GM23338 (cell line): ENCODE measurements around the gene RIOX2. TPM values are rescaled to one million over a fixed set of nuclear protein-coding genes. Genes with fewer than 3 reads are reported as not detected.

ENCODE experiments used
- ATAC-seq: fragments of 200-7000 bp; cut with Tn5 transposase; 3 replicates; pipeline ENCODE4 v1.9.1; 2020
- DNase-seq: peaks from one replicate; pipeline ENCODE4 v3.0.0-alpha.2; 2015; ENCODE audit warnings: low spot score
- H2AFZ ChIP-seq: fragments of 200-600 bp; sonication (generic); 2 replicates; pipeline ENCODE4 v1.8.0; 2016; ENCODE audit warnings: antibody characterized with exemption, mild to moderate bottlenecking, moderate library complexity
- H3F3A ChIP-seq: fragments of 200-600 bp; sonication (generic); replicated peaks from 2 replicates; pipeline ENCODE4 v1.8.0; 2017; ENCODE audit warnings: antibody characterized with exemption, mixed run types, low read depth
- H3K27ac ChIP-seq: fragments of 200-600 bp; sonication (generic); 2 replicates; pipeline ENCODE4 v1.6.1; 2016; ENCODE audit warnings: low read depth
- H3K27me3 ChIP-seq: fragments of 200-600 bp; sonication (generic); 2 replicates; pipeline ENCODE4 v1.8.0; 2016; ENCODE audit warnings: mild to moderate bottlenecking, mixed run types, moderate library complexity; ENCODE audit not compliant: insufficient read depth
- H3K36me3 ChIP-seq: fragments of 200-600 bp; sonication (generic); 2 replicates; pipeline ENCODE4 v1.8.0; 2016; ENCODE audit warnings: mild to moderate bottlenecking; ENCODE audit not compliant: insufficient read depth
- H3K4me1 ChIP-seq: fragments of 200-600 bp; sonication (generic); 2 replicates; pipeline ENCODE4 v1.8.0; 2016; ENCODE audit warnings: mild to moderate bottlenecking, moderate library complexity; ENCODE audit not compliant: insufficient read depth
- H3K4me2 ChIP-seq: fragments of 200-600 bp; sonication (generic); 2 replicates; pipeline ENCODE4 v1.7.1; 2017; ENCODE audit warnings: mixed run types
- H3K4me3 ChIP-seq: fragments of 200-600 bp; sonication (generic); 2 replicates; pipeline ENCODE4 v1.6.1; 2016; ENCODE audit warnings: mixed run types
- H3K79me2 ChIP-seq: fragments of 200-600 bp; sonication (generic); replicated peaks from 2 replicates; pipeline ENCODE4 v1.8.0; 2017; ENCODE audit warnings: mild to moderate bottlenecking; ENCODE audit not compliant: insufficient read depth
- H3K9me2 ChIP-seq: fragments of 200-600 bp; sonication (generic); 2 replicates; pipeline ENCODE4 v1.8.0; 2017; ENCODE audit not compliant: insufficient read depth
- H4K20me1 ChIP-seq: fragments of 200-600 bp; sonication (generic); replicated peaks from 2 replicates; pipeline ENCODE4 v1.8.0; 2017; ENCODE audit warnings: mild to moderate bottlenecking; ENCODE audit not compliant: insufficient read depth
- H3K27ac Mint-ChIP-seq: 2 replicates; pipeline ENCODE4 v1.8.0; 2020; ENCODE audit warnings: inconsistent platforms, mild to moderate bottlenecking, moderate library complexity, mixed read lengths
- H3K27me3 Mint-ChIP-seq: 3 replicates; pipeline ENCODE4 v1.8.0; 2022; ENCODE audit warnings: low read depth, mild to moderate bottlenecking, moderate library complexity, mixed read lengths, inconsistent platforms; ENCODE audit not compliant: insufficient read depth, poor library complexity
- H3K36me3 Mint-ChIP-seq: 3 replicates; pipeline ENCODE4 v1.8.0; 2021; ENCODE audit warnings: low read depth, mild to moderate bottlenecking, inconsistent platforms, moderate library complexity, mixed read lengths
- H3K4me1 Mint-ChIP-seq: 3 replicates; pipeline ENCODE4 v1.8.0; 2020; ENCODE audit warnings: mild to moderate bottlenecking, inconsistent platforms, mixed read lengths
- H3K4me3 Mint-ChIP-seq: 3 replicates; pipeline ENCODE4 v1.8.0; 2021; ENCODE audit warnings: moderate library complexity, mild to moderate bottlenecking, inconsistent platforms, mixed read lengths
- H3K9me3 Mint-ChIP-seq: 3 replicates; pipeline ENCODE4 v1.8.0; 2020; ENCODE audit warnings: moderate library complexity, mild to moderate bottlenecking, inconsistent platforms, mixed read lengths
- CTCF ChIP-seq, 2 experiments: fragments of 200-600 bp in 1 of 2; sonication (generic) in 1 of 2; conservative IDR thresholded peaks; 2 replicates each; pipeline versions ENCODE4 v1.5.1 to v1.6.1; 2016 to 2017; ENCODE audit warnings: antibody characterized with exemption in 2 of 2, low read depth in 2 of 2, mild to moderate bottlenecking in 2 of 2, moderate library complexity in 1 of 2
- EZH2 ChIP-seq: fragments of 200-600 bp; sonication (generic); IDR thresholded peaks from one replicate; pipeline ENCODE4 v1.8.0; 2017; ENCODE audit warnings: antibody characterized with exemption, mild to moderate bottlenecking, low read depth; ENCODE audit not compliant: unreplicated experiment
- POLR2AphosphoS5 ChIP-seq: IDR thresholded peaks from 2 replicates; pipeline ENCODE4 v1.6.1; 2016; ENCODE audit warnings: antibody characterized with exemption, low read depth
- polyA plus RNA-seq: library from polyadenylated mRNA; unstranded; fragments of >200 nt; fragmentation: Nextera tagmentation; extraction: Ambion mirVana; gene quantifications from 2 replicates; pipeline ENCODE4 v1.2.1, GENCODE V29; 2016
- total RNA-seq: library from RNA; depleted of rRNA; stranded (reverse); fragments of >200 nt; shearing (Covaris generic); gene quantifications from 2 replicates; pipeline ENCODE4 v1.2.3, GENCODE V29; 2014
- TF ChIP-seq, protein P1 (sequence below): IDR thresholded peaks from one replicate; pipeline ENCODE4 v1.6.1; 2018; ENCODE audit warnings: antibody characterized with exemption; ENCODE audit not compliant: unreplicated experiment
- TF ChIP-seq, protein P2 (sequence below): fragments of 250-450 bp; sonication (Bioruptor Pico); IDR thresholded peaks from 2 replicates; pipeline ENCODE4 v1.5.0; 2020; ENCODE audit warnings: mild to moderate bottlenecking, moderate library complexity

Gene RIOX2
- total and polyA plus RNA-seq, 2 experiments from 2014 or later = 9.0 to 10.7 TPM

GRCh38 chr3:97968376-97968775 is 3.9 kb downstream of the RIOX2 start:
- H3K4me2 ChIP-seq = no peak overlapping the region
- no peaks in the 10 kb centered on the region for H3K36me3 ChIP-seq
- 0 out of 3 replicates have a peak, but pooled peaks cover 3% of the 10 kb centered on the region for H3K36me3 Mint-ChIP-seq
- ATAC-seq = no peak
- no peaks in the 10 kb centered on the region for H3F3A ChIP-seq
- H4K20me1 ChIP-seq = no peaks in the 10 kb centered on the region; the same call in 1 of the 2 replicates
- H3K27me3 ChIP-seq = peaks cover 9% of the 10 kb centered on the region
- H3K4me1 Mint-ChIP-seq = peaks cover 29% of the 10 kb centered on the region
- no peak overlapping the region for H3K4me3 ChIP-seq
- H3K9me3 Mint-ChIP-seq = no peaks in the 10 kb centered on the region
- H3K4me3 Mint-ChIP-seq = no peak overlapping the region
- H3K9me2 ChIP-seq = 0 out of 2 replicates have a peak, but pooled peaks cover 3% of the 10 kb centered on the region
- H3K27ac Mint-ChIP-seq = no peak overlapping the region
- TF ChIP-seq EZH2 (no peak), POLR2AphosphoS5 (no peak), CTCF (conservative IDR thresholded peaks at IDR 0.05; ENCODE audit: low read depth in 2 of 2) (no peak; a peak in 1 of 4 replicates)
- TF ChIP-seq, protein P1, sequence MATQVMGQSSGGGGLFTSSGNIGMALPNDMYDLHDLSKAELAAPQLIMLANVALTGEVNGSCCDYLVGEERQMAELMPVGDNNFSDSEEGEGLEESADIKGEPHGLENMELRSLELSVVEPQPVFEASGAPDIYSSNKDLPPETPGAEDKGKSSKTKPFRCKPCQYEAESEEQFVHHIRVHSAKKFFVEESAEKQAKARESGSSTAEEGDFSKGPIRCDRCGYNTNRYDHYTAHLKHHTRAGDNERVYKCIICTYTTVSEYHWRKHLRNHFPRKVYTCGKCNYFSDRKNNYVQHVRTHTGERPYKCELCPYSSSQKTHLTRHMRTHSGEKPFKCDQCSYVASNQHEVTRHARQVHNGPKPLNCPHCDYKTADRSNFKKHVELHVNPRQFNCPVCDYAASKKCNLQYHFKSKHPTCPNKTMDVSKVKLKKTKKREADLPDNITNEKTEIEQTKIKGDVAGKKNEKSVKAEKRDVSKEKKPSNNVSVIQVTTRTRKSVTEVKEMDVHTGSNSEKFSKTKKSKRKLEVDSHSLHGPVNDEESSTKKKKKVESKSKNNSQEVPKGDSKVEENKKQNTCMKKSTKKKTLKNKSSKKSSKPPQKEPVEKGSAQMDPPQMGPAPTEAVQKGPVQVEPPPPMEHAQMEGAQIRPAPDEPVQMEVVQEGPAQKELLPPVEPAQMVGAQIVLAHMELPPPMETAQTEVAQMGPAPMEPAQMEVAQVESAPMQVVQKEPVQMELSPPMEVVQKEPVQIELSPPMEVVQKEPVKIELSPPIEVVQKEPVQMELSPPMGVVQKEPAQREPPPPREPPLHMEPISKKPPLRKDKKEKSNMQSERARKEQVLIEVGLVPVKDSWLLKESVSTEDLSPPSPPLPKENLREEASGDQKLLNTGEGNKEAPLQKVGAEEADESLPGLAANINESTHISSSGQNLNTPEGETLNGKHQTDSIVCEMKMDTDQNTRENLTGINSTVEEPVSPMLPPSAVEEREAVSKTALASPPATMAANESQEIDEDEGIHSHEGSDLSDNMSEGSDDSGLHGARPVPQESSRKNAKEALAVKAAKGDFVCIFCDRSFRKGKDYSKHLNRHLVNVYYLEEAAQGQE = no peak
- peaks cover 4% of the 10 kb centered on the region; the same call in 1 of the 2 replicates for H3K79me2 ChIP-seq
- no peak overlapping the region for H2AFZ ChIP-seq
- H3K27ac ChIP-seq = no peak overlapping the region
- H3K27me3 Mint-ChIP-seq = peaks cover 11% of the 10 kb centered on the region
- H3K4me1 ChIP-seq = no peaks in the 10 kb centered on the region; the same call in 1 of the 2 replicates
- no peak for DNase-seq

DNA sequence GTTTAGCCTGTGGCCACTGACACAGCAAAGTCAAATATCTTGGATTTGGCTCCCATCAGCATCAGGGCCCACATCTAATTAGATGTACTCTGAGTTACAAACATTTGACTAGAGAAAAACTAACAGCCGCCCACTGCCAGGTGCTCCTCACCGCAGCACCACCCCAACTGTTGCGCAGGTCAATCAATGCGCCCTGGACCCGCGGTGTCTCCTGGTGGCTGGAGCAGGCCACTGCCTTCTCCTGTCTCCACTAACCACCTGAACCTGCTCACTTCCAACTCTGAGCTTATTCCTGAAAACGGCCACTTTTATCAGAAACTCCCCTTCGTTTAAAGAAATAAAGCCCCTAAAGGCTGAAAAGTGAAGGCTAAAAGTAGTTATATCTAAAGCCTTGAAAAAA is 4.3 kb downstream of the RIOX2 start:
- Histone ChIP-seq H3K4me2 (no peak overlapping the region), H3K27me3 (peaks cover 5% of the 10 kb centered on the region), H3F3A (no peaks in the 10 kb centered on the region), H3K79me2 (peaks cover 4% of the 10 kb centered on the region; the same call in 1 of the 2 replicates), H3K4me1 (no peaks in the 10 kb centered on the region; the same call in 1 of the 2 replicates), H3K9me2 (0 out of 2 replicates have a peak, but pooled peaks cover 3% of the 10 kb centered on the region), H4K20me1 (no peaks in the 10 kb centered on the region; the same call in 1 of the 2 replicates), H3K27ac (no peak overlapping the region), H2AFZ (no peak overlapping the region), H3K4me3 (no peak overlapping the region), H3K36me3 (no peaks in the 10 kb centered on the region)
- Mint-ChIP-seq H3K4me3 (no peak overlapping the region), H3K27ac (no peak overlapping the region), H3K4me1 (peaks cover 29% of the 10 kb centered on the region), H3K27me3 (peaks cover 9% of the 10 kb centered on the region), H3K36me3 (0 out of 3 replicates have a peak, but pooled peaks cover 3% of the 10 kb centered on the region), H3K9me3 (no peaks in the 10 kb centered on the region)
- DNase-seq (peak; percentile 56), ATAC-seq (peak; percentile 70)
- peak; percentile 55 to 67 for TF ChIP-seq CTCF (conservative IDR thresholded peaks at IDR 0.05; ENCODE audit: low read depth in 2 of 2)
- TF ChIP-seq, protein P2, sequence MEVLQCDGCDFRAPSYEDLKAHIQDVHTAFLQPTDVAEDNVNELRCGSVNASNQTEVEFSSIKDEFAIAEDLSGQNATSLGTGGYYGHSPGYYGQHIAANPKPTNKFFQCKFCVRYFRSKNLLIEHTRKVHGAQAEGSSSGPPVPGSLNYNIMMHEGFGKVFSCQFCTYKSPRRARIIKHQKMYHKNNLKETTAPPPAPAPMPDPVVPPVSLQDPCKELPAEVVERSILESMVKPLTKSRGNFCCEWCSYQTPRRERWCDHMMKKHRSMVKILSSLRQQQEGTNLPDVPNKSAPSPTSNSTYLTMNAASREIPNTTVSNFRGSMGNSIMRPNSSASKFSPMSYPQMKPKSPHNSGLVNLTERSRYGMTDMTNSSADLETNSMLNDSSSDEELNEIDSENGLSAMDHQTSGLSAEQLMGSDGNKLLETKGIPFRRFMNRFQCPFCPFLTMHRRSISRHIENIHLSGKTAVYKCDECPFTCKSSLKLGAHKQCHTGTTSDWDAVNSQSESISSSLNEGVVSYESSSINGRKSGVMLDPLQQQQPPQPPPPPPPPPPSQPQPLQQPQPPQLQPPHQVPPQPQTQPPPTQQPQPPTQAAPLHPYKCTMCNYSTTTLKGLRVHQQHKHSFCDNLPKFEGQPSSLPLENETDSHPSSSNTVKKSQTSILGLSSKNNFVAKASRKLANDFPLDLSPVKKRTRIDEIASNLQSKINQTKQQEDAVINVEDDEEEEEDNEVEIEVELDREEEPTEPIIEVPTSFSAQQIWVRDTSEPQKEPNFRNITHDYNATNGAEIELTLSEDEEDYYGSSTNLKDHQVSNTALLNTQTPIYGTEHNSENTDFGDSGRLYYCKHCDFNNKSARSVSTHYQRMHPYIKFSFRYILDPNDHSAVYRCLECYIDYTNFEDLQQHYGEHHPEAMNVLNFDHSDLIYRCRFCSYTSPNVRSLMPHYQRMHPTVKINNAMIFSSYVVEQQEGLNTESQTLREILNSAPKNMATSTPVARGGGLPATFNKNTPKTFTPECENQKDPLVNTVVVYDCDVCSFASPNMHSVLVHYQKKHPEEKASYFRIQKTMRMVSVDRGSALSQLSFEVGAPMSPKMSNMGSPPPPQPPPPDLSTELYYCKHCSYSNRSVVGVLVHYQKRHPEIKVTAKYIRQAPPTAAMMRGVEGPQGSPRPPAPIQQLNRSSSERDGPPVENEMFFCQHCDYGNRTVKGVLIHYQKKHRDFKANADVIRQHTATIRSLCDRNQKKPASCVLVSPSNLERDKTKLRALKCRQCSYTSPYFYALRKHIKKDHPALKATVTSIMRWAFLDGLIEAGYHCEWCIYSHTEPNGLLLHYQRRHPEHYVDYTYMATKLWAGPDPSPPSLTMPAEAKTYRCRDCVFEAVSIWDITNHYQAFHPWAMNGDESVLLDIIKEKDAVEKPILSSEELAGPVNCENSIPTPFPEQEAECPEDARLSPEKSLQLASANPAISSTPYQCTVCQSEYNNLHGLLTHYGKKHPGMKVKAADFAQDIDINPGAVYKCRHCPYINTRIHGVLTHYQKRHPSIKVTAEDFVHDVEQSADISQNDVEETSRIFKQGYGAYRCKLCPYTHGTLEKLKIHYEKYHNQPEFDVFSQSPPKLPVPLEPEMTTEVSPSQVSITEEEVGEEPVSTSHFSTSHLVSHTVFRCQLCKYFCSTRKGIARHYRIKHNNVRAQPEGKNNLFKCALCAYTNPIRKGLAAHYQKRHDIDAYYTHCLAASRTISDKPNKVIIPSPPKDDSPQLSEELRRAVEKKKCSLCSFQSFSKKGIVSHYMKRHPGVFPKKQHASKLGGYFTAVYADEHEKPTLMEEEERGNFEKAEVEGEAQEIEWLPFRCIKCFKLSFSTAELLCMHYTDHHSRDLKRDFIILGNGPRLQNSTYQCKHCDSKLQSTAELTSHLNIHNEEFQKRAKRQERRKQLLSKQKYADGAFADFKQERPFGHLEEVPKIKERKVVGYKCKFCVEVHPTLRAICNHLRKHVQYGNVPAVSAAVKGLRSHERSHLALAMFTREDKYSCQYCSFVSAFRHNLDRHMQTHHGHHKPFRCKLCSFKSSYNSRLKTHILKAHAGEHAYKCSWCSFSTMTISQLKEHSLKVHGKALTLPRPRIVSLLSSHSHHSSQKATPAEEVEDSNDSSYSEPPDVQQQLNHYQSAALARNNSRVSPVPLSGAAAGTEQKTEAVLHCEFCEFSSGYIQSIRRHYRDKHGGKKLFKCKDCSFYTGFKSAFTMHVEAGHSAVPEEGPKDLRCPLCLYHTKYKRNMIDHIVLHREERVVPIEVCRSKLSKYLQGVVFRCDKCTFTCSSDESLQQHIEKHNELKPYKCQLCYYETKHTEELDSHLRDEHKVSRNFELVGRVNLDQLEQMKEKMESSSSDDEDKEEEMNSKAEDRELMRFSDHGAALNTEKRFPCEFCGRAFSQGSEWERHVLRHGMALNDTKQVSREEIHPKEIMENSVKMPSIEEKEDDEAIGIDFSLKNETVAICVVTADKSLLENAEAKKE = no peak
